Tibial nerve (tissue), 3 donors: ENCODE results near the gene NRSN1.

Source experiments
- POLR2A ChIP-seq, 2 donors: fragments of 450-650 bp; IDR thresholded peaks; one replicate each; pipeline ENCODE4 v1.6.1; 2017; ENCODE audit warnings: antibody characterized with exemption in 2 of 2, mild to moderate bottlenecking in 2 of 2, moderate library complexity in 2 of 2
- TF ChIP-seq, protein P1 (sequence below), 5 experiments: fragments of 200-600 bp in 3 of 5; fragments of 450-650 bp in 2 of 5; sonication (generic) in 3 of 5; IDR thresholded peaks; one replicate each; pipeline ENCODE4 v1.5.1; 2016 to 2019; ENCODE audit warnings: antibody characterized with exemption in 5 of 5, mild to moderate bottlenecking in 3 of 5, moderate library complexity in 2 of 5

- TF ChIP-seq, protein P1, sequence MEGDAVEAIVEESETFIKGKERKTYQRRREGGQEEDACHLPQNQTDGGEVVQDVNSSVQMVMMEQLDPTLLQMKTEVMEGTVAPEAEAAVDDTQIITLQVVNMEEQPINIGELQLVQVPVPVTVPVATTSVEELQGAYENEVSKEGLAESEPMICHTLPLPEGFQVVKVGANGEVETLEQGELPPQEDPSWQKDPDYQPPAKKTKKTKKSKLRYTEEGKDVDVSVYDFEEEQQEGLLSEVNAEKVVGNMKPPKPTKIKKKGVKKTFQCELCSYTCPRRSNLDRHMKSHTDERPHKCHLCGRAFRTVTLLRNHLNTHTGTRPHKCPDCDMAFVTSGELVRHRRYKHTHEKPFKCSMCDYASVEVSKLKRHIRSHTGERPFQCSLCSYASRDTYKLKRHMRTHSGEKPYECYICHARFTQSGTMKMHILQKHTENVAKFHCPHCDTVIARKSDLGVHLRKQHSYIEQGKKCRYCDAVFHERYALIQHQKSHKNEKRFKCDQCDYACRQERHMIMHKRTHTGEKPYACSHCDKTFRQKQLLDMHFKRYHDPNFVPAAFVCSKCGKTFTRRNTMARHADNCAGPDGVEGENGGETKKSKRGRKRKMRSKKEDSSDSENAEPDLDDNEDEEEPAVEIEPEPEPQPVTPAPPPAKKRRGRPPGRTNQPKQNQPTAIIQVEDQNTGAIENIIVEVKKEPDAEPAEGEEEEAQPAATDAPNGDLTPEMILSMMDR (IDR thresholded peaks at IDR 0.05): no peak
- TF ChIP-seq POLR2A (IDR thresholded peaks at IDR 0.05): no peak
Observed at GRCh38 chr6:24187965-24188577, 62.1 kb downstream of the NRSN1 start.
